Neural cell (in vitro differentiated cells): ENCODE measurements around the gene HAPLN2.

Experiments
- CTCF ChIP-seq: fragments of 450-650 bp; IDR thresholded peaks from 2 replicates; pipeline ENCODE4 v1.5.1; 2014; ENCODE audit warnings: antibody characterized with exemption, mild to moderate bottlenecking, moderate library complexity; ENCODE audit not compliant: poor library complexity, severe bottlenecking
- EZH2 ChIP-seq: fragments of 200-600, 300-800 bp; shearing (Covaris generic), sonication (generic); IDR thresholded peaks from 2 replicates; pipeline ENCODE4 v1.6.1; 2014; ENCODE audit warnings: antibody characterized with exemption, low read length, borderline replicate concordance, mild to moderate bottlenecking; ENCODE audit not compliant: insufficient read depth, poor library complexity, severe bottlenecking

- TF ChIP-seq CTCF (no peak), EZH2 (no peak)
Measured at GRCh38 chr1:156666862-156667609, 47.8 kb downstream of the HAPLN2 start.
